Measurements from ENCODE around the gene UNC13B.
"Not testable (repeated sequence)": the region's sequence is repeated elsewhere in the genome, so short reads cannot be mapped to it uniquely, and the experiment has no call there.

Gene UNC13B

DNA sequence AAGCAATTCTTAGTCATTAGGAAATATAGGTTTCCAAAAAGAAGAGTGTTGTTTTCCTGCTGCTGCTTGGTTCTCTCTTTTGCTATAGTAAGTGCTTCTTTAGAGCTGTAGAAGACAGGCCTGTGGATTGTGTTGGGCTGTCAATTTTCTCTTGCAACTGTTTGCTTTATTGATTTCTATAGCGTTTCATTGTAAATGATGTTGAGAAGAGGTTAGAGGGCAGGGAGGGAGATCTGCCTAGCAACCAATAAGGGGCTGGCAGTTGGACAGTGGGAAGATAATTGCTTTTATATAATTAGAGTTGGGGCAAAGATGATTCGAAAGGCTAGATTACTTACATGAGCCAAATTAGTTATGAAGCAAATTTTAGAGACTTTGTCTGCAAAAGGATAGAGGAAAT, 11.1 kb downstream of the UNC13B start:
- TF ChIP-seq POLR2A (IDR thresholded peaks at IDR 0.05; ENCODE audit: low read depth, low read length): no peak
- TF ChIP-seq POLR2AphosphoS5 (IDR thresholded peaks at IDR 0.05; ENCODE audit: low read depth, low read length): no peak
- TF ChIP-seq TAF1 (IDR thresholded peaks at IDR 0.05; ENCODE audit: borderline replicate concordance, low read depth, low read length): no peak
- FAIRE-seq (no peak), DNase-seq (ENCODE audit: insufficient read length) (no peak)

DNA sequence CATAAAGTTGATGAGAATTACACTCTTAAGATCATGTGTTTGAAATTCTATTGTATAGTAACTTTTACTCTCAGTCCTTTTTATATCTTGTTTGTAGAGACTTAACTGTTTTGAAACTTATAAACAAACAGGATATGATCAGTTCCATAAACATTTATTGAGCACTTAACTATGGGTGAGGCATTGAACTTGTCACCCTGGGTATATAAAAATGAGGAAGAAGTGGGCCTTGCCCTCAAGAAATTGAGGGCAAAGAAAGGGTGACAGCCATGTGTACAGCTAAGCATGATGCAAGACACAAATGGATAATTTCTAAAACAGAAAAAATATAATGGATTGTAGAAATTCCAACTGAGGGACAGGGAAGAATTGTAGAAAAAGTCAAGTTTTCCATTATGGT, 15.7 kb downstream of the UNC13B start:
- TF ChIP-seq POLR2A (IDR thresholded peaks at IDR 0.05; ENCODE audit: low read depth, low read length): no peak
- no peak for TF ChIP-seq TAF1 (IDR thresholded peaks at IDR 0.05; ENCODE audit: borderline replicate concordance, low read depth, low read length)
- no peak for DNase-seq (ENCODE audit: insufficient read length)
- FAIRE-seq: no peak

DNA sequence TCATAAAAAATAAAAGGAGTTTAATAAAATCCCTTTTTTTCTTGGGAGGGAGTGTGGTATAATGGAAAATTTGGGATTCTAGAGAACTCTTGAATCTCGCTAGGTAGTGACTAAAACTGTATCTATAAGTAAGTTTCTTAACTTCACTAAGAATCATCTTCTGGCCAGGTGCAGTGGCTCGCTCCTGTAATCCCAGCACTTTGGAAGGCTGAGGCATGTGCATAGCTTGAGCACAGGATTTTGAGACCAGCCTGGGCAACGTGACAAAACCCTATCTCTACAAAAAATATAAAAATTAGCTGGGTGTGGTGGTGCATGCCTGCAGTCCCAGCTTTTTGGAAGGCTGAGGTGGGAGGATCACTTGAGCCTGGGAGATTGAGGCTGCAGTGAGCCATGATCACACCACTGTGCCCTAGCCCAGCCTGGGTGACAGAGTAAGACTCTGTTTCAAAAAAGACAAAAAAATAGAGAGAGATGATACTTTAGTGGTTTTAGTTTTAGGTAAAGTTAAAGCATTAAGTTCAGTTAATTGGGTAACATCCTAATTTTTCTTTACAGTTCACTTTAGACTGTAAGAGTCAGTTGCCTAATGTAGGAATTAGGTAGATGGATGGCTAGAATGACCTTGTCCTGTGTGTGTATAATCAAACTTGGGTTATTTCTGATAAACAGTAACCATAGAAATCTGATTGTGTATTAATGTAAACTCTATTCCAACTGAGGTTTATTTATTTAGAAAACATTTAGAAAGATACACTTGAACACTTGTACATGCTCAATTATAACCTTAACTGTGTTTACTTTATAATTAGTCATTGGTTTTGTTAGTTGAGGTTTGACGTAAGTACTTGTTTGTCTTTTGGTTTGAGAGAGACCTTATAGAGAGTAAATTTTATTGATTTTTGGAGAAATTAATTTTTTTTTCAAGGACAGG, 17.8 kb downstream of the UNC13B start:
- TF ChIP-seq POLR2AphosphoS5 (IDR thresholded peaks at IDR 0.05; ENCODE audit: low read depth, low read length) (no peak), TAF1 (IDR thresholded peaks at IDR 0.05; ENCODE audit: borderline replicate concordance, low read depth, low read length) (no peak)
- FAIRE-seq: no peak
- DNase-seq (ENCODE audit: insufficient read length): no peak

DNA sequence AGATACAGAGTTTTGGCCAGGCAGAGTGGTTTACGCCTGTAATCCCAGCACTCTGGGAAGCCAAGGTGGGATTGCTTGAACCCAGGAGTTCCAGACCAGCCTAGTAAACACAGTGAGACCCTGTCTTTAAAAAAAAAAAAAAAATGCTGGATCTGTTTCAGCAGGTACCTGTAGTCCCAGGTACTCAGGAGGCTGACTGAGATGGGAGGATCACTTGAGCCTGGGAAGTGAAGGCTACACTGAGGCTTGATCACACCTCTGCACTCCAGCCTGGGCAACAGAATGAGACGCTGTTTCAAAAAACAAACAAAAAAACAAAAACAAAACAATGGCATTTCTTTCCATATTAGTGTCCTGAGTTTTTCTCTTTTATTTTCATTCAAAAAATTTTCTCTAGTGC, 19.0 kb downstream of the UNC13B start:
- TF ChIP-seq POLR2AphosphoS5 (IDR thresholded peaks at IDR 0.05; ENCODE audit: low read depth, low read length) (no peak), TAF1 (IDR thresholded peaks at IDR 0.05; ENCODE audit: borderline replicate concordance, low read depth, low read length) (no peak), POLR2A (IDR thresholded peaks at IDR 0.05; ENCODE audit: low read depth, low read length) (no peak)
- no peak for DNase-seq (ENCODE audit: insufficient read length)
- no peak for FAIRE-seq

DNA sequence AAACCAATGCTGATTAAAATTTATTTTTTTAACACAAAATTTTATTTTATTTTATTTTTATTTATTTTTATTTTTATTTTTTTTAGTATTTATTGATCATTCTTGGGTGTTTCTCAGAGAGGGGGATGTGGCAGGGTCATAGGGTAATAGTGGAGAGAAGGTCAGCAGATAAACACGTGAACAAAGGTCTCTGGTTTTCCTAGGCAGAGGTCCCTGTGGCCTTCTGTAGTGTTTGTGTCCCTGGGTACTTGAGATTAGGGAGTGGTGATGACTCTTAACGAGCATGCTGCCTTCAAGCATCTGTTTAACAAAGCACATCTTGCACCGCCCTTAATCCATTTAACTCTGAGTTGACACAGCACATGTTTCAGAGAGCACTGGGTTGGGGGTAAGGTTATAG, 20.6 kb downstream of the UNC13B start:
- not testable (repeated sequence) for FAIRE-seq; DNase-seq (ENCODE audit: insufficient read length)

DNA sequence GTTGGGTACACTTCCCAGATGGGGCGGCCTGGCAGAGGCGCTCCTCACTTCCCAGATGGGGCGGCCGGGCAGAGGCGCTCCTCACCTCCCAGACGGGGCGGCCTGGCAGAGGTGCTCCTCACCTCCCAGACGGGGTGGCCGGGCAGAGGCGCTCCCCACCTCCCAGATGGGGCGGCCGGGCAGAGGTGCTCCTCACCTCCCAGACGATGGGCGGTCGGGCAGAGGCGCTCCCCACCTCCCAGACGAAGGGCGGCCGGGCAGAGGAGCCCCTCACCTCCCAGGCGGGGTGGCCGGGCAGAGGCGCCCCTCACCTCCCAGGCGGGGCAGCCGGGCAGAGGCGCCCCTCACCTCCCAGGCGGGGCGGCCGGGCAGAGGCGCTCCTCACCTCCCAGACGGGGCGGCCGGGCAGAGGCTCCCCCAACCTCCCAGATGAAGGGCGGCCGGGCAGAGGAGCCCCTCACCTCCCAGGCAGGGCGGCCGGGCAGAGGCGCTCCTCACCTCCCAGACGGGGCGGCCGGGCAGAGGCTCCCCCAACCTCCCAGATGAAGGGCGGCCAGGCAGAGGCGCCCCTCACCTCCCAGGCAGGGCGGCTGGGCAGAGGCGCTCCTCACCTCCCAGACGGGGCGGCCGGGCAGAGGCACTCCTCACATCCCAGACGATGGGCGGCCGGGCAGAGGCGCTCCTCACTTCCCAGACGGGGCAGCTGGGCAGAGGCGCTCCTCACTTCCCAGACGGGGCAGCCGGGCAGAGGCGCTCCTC, 21.4 kb downstream of the UNC13B start:
- not testable (repeated sequence) for DNase-seq (ENCODE audit: insufficient read length); FAIRE-seq

DNA sequence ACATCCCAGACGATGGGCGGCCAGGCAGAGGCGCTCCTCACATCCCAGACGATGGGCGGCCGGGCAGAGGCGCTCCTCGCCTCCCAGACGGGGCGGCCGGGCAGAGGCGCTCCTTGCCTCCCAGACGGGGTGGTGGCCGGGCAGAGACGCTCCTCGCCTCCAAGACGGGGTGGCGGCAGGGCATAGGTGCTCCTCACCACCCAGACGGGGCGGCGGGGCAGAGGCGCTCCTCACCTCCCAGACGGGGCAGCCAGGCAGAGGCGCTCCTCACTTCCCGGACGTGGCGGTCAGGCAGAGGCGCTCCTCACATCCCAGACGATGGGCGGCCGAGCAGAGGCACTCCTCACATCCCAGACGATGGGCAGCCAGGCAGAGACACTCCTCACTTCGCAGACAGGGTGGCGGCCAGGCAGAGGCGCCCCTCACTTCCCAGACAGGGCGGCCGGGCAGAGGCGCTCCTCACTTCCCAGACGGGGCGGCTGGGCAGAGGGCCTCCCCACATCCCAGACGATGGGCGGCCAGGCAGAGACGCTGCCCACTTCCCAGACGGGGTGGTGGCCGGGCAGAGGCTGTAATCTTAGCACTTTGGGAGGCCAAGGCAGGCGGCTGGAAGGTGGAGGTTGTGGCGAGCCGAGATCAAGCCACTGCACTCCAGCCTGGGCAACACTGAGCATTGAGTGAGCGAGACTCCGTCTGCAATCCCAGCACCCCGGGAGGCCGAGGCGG, 22.1 kb downstream of the UNC13B start:
- DNase-seq (ENCODE audit: insufficient read length); FAIRE-seq: not testable (repeated sequence)

DNA sequence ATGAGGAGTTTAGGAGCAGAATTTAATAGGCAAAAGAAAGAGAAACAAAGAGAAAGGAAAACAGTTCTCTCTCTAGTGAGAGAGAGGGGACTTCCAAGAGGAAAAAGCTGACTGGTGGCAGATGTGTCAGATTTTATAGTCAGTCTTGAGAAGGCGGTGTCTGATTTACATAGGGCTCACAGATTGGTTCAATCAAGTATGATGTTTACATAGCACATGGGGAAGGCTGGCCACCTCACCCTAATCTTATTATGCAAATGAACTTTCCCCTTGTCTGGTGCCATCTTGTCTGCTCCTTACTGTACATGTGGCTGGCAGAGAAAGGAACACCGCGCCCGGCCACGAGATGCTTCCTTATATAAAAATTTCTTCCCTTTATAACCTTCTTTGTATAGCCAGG, 24.7 kb downstream of the UNC13B start:
- TF ChIP-seq TAF1 (IDR thresholded peaks at IDR 0.05; ENCODE audit: borderline replicate concordance, low read depth, low read length) (no peak), POLR2AphosphoS5 (IDR thresholded peaks at IDR 0.05; ENCODE audit: low read depth, low read length) (no peak)
- no peak for DNase-seq (ENCODE audit: insufficient read length)
- FAIRE-seq: no peak

DNA sequence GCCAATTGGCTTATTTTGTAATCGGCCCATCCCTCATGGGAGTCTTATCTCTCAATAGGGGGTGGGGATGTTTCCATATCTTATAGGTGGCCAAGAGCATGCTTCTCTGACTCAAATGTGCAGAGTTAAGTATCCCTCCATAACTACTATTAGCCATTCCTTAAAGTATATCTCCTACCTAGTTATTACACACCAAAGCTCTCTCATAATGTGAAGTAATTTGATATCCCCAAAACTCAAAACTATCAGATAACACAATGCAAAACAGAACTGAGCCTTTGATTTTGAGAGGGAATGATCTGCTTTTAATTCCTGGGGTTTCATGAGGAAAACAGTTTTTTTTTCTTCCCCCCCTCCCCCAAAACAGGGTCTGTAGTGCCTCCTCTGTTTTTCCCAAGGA, 28.4 kb downstream of the UNC13B start:
- FAIRE-seq: no peak
- no peak for TF ChIP-seq POLR2A (IDR thresholded peaks at IDR 0.05; ENCODE audit: low read depth, low read length)
- no peak for TF ChIP-seq POLR2AphosphoS5 (IDR thresholded peaks at IDR 0.05; ENCODE audit: low read depth, low read length)
- TF ChIP-seq TAF1 (IDR thresholded peaks at IDR 0.05; ENCODE audit: borderline replicate concordance, low read depth, low read length): no peak
- DNase-seq (ENCODE audit: insufficient read length): no peak

DNA sequence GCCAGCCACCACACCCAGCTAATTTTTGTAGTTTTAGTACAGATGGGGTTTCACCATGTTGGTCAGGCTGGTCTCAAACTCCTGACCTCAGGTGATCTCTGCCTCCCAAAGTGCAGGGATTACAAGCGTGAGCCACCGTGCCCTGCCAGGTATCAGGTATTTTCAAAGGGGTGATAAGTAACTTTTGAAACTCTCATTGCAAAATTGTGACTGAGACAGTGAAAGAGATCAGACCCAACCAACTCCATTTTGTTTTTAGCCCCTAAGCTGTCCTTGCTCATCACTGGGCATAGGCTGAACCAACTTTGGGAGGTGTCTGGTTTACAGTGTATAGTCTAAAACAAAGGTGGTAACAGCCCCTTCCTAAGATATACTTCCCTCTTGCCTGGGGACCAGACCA, 29.3 kb downstream of the UNC13B start:
- no peak for FAIRE-seq
- DNase-seq (ENCODE audit: insufficient read length): no peak
- TF ChIP-seq TAF1 (IDR thresholded peaks at IDR 0.05; ENCODE audit: borderline replicate concordance, low read depth, low read length) (no peak), POLR2A (IDR thresholded peaks at IDR 0.05; ENCODE audit: low read depth, low read length) (no peak), POLR2AphosphoS5 (IDR thresholded peaks at IDR 0.05; ENCODE audit: low read depth, low read length) (no peak)

DNA sequence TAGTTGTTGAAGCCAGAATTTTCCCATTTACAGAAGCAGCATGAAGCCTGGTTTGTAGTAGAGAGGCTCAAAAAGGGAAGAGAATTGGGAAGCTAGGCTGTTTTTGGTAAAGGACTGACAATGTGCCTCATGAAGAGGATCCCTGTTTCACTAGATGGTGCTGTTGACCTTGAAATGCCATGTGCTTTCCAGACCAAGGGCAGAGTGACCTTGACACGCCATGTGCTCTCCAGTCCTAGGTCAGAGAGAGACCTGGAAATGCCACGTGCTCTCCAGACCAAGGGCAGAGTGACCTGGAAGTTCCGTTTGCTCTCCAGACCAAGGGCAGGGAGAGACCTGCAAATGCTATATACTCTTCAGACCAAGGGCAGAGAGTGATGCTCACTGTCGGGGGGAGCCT, 32.0 kb downstream of the UNC13B start:
- DNase-seq (ENCODE audit: insufficient read length): no peak
- TF ChIP-seq TAF1 (IDR thresholded peaks at IDR 0.05; ENCODE audit: borderline replicate concordance, low read depth, low read length): no peak
- no peak for TF ChIP-seq POLR2AphosphoS5 (IDR thresholded peaks at IDR 0.05; ENCODE audit: low read depth, low read length)
- TF ChIP-seq POLR2A (IDR thresholded peaks at IDR 0.05; ENCODE audit: low read depth, low read length): no peak
- no peak for FAIRE-seq

DNA sequence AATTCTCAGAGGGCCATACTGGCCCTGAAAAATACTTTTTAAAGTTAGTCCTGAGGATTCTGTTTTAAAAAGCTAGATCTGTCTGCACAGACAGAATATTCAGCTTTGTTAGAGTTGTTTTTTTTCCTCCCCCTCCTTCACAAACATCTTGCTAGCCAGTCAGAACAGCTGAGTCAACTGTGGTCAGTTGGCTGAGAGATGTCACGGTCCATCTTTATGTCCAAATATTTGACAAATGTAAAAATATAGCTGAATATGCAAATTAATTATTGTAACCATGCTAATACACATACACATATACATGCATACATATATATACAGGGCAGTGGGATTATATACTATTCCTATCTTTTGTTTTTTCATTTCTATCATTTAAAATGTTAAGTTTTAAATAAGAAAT, 33.9 kb downstream of the UNC13B start:
- no peak for FAIRE-seq
- no peak for DNase-seq (ENCODE audit: insufficient read length)
- TF ChIP-seq TAF1 (IDR thresholded peaks at IDR 0.05; ENCODE audit: borderline replicate concordance, low read depth, low read length): no peak
- no peak for TF ChIP-seq POLR2A (IDR thresholded peaks at IDR 0.05; ENCODE audit: low read depth, low read length)
- TF ChIP-seq POLR2AphosphoS5 (IDR thresholded peaks at IDR 0.05; ENCODE audit: low read depth, low read length): no peak

All from GM12892 (cell line).